Measurements from ENCODE around the gene COL4A6.

COL4A6 gene

GRCh38 chrX:108306086-108306485 lies 132.1 kb downstream of the COL4A6 start:
- no peak for TF ChIP-seq CTCF (conservative IDR thresholded peaks at IDR 0.05)
- no peak for TF ChIP-seq ZFX (IDR thresholded peaks at IDR 0.05)
- no peak overlapping the region for H3K27ac ChIP-seq

- TF ChIP-seq ZFX (IDR thresholded peaks at IDR 0.05) (no peak), CTCF (conservative IDR thresholded peaks at IDR 0.05) (no peak)
- no peak overlapping the region for H3K27ac ChIP-seq
These were observed 133.5 kb downstream of the COL4A6 start for GRCh38 chrX:108304757-108305156.

DNA sequence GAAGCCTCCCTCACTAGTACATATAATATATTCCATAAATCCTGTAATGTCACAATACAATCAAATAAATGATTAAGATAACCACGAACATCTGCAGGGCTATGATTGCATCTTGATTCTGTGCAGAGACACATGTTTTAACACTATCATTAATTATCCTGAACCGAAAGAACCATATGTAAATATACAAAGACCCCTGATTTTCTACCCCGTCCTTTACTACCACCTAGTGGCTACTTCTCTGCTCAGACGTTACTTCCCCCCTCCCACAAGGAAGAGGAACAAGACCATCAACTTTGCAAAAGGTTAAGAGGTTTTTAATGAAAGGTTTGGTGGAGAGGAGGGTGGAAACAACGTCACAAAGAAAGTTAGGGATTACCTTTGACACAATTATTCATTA lies 134.0 kb downstream of the COL4A6 start:
- TF ChIP-seq CTCF (conservative IDR thresholded peaks at IDR 0.05) (peak; percentile 48), ZFX (IDR thresholded peaks at IDR 0.05) (no peak)
- no peak overlapping the region for H3K27ac ChIP-seq

- no peak for TF ChIP-seq ZFX (IDR thresholded peaks at IDR 0.05)
- TF ChIP-seq CTCF (conservative IDR thresholded peaks at IDR 0.05): no peak
- no peak overlapping the region for H3K27ac ChIP-seq
These were observed 134.5 kb downstream of the COL4A6 start for GRCh38 chrX:108303682-108304081.

- TF ChIP-seq ZFX (IDR thresholded peaks at IDR 0.05) (no peak), CTCF (conservative IDR thresholded peaks at IDR 0.05) (no peak)
- H3K27ac ChIP-seq: no peak overlapping the region
These were observed 138.5 kb downstream of the COL4A6 start for GRCh38 chrX:108299704-108300103.

- no peak overlapping the region for H3K27ac ChIP-seq
- TF ChIP-seq CTCF (conservative IDR thresholded peaks at IDR 0.05) (no peak), ZFX (IDR thresholded peaks at IDR 0.05) (no peak)
These were observed 139.1 kb downstream of the COL4A6 start for GRCh38 chrX:108299101-108299591.

- TF ChIP-seq ZFX (IDR thresholded peaks at IDR 0.05) (no peak), CTCF (conservative IDR thresholded peaks at IDR 0.05) (no peak)
- no peak overlapping the region for H3K27ac ChIP-seq
These were observed 140.0 kb downstream of the COL4A6 start for GRCh38 chrX:108298165-108298602.

All from C4-2B (cell line).